ENCODE results near the gene SH3PXD2A.
"Not testable (repeated sequence)": the region's sequence is repeated elsewhere in the genome, so short reads cannot be mapped to it uniquely, and the experiment has no call there.

SH3PXD2A gene

GRCh38 chr10:103776878-103777591 lies 78.3 kb downstream of the SH3PXD2A start:
- FAIRE-seq, result no peak
- DNase-seq (ENCODE audit: extremely low spot score, insufficient read length, low read depth), result no peak

GRCh38 chr10:103775776-103776175 lies 79.6 kb downstream of the SH3PXD2A start:
- FAIRE-seq (no peak), DNase-seq (ENCODE audit: extremely low spot score, insufficient read length, low read depth) (no peak)

DNA sequence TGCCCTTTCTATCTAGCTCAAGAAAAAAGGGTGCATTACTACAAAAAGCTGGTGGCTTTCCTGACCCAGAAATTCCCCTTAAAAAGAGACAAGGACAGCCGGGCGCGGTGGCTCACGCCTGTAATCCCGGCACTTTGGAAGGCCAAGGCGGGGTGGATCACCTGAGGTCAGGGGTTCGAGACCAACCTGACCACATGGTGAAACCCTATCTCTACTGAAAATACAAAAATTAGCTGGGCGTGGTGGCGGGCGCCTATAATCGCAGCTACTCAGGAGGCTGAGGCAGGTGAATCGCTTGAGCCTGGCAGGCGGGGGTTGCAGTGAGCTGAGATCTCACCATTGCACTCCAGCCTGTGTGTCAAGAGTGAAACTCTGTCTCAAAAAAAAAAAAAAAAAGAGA lies 82.5 kb downstream of the SH3PXD2A start:
- FAIRE-seq; DNase-seq (ENCODE audit: extremely low spot score, insufficient read length, low read depth): not testable (repeated sequence)

GRCh38 chr10:103772096-103772845 lies 83.1 kb downstream of the SH3PXD2A start:
- FAIRE-seq (peak; percentile 84), DNase-seq (ENCODE audit: extremely low spot score, insufficient read length, low read depth) (peak; percentile 32)

DNA sequence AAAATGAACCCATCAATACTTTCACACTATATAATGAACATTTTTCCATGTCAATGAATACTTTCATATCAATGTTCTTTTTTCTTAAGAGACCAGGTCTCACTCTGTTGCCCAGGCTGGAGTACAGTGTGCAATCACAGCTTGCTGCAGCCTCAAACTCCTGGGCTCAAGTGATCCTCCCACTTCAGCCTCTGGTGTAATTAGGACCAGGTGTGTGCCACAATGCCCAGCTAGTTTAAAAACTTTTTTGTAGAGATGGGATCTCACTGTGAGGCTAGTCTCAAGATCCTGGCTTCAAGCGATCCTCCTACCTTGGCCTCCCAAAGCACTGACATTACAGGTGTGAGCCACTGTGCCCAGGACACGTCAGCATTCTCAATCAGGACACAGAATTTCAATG lies 85.2 kb downstream of the SH3PXD2A start:
- DNase-seq (ENCODE audit: extremely low spot score, insufficient read length, low read depth) (no peak), FAIRE-seq (no peak)

GRCh38 chr10:103769176-103769575 lies 86.2 kb downstream of the SH3PXD2A start:
- FAIRE-seq (peak; percentile 29), DNase-seq (ENCODE audit: extremely low spot score, insufficient read length, low read depth) (no peak)

DNA sequence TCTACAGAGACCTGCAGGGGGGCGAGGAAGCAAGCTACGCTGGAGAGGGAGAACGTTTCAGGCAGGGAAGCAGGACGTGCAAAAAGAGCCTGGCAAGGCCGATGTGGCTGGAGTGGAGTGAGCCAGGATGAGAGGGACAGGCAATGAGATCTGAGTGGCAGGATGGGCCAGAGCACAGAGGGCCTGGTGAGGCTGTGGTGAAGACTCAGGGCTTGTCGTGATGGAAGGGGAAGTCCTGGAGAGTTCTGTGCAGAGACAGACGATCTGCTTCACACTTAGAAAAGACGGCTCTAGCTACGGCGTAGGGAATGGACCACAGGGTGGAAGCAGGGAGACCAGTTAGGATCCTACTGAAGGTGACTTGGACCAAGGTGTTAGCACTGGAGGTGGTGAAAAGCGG lies 87.0 kb downstream of the SH3PXD2A start:
- DNase-seq (ENCODE audit: extremely low spot score, insufficient read length, low read depth) (no peak), FAIRE-seq (no peak)

- FAIRE-seq (no peak), DNase-seq (ENCODE audit: extremely low spot score, insufficient read length, low read depth) (no peak)
These were observed 87.6 kb downstream of the SH3PXD2A start for GRCh38 chr10:103767756-103768155.

DNA sequence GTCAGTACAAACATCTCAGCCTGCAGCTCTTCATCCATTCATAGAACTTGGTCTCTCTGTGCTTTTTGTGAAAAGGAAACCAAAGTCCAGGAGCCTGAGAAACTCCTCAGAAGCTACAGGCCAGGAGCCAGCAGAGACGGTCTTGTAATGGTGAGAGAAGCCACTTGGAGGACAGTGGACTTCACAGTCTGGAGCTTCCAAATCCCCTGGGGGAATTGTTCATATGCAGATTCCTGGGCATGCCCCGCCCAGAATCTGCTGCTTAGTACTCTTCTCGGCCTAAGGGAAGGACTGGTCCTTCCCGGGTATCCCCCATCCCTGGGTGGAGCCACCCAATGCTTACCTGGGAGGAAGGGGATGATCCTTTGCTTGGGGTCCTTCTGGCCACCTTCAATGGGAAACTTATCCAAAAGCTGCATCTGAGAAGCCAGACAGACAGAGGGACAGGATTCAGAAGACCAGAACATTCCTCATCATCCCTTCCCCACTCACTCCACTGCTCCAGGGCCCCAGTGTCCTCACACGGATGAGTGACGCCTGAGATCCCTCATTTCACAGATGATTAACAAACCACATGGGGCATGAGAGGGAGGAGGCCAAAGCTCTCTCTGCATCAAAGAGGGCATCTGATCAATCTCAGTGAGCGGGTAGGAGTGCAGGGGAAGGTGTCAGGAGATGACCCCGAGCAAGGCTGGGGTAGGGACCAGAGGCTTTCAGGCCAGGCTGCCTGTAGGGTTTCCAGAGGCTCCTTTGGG lies 88.4 kb downstream of the SH3PXD2A start:
- DNase-seq (ENCODE audit: extremely low spot score, insufficient read length, low read depth) (no peak), FAIRE-seq (no peak)

DNA sequence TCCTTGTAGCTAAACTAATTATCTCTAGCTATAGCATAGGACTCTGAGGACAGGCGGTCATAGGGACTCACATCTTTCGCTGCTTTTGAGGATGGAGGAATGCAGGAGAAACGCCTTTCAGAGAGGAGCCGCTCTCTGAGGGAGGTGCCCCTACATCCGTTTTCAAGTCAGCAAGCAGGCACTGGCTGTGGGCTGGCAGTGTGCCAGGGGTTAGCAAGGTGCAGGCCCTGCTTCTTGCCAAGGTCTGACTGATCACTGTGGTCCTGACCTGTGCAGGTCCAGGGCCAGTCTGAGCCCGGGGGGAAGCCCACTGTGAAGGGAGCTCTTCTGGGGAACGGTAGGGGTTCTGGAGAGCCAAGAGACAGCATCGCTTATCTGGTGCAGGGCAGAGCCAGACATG lies 89.4 kb downstream of the SH3PXD2A start:
- no peak for FAIRE-seq
- DNase-seq (ENCODE audit: extremely low spot score, insufficient read length, low read depth), result no peak

DNA sequence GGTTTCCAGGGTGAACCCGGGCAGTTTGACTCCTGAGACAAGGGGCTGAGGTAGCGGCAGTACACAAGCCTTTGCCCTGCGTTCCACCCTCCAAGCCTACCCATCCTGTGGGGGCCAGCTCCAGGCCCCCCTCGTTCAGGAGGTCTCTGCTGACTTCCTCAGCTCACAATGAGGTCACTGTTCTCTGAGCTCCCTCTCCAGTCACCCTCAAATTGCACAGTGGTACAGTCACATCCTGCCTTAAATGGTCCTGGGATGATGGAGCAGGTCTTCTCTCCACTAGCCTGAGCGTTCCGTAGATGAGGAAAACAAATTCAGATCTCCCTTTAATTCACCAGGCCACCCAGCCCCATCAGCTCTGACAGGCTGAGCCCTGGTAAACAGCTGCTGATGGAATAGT lies 90.2 kb downstream of the SH3PXD2A start:
- no peak for DNase-seq (ENCODE audit: extremely low spot score, insufficient read length, low read depth)
- FAIRE-seq, result no peak

DNA sequence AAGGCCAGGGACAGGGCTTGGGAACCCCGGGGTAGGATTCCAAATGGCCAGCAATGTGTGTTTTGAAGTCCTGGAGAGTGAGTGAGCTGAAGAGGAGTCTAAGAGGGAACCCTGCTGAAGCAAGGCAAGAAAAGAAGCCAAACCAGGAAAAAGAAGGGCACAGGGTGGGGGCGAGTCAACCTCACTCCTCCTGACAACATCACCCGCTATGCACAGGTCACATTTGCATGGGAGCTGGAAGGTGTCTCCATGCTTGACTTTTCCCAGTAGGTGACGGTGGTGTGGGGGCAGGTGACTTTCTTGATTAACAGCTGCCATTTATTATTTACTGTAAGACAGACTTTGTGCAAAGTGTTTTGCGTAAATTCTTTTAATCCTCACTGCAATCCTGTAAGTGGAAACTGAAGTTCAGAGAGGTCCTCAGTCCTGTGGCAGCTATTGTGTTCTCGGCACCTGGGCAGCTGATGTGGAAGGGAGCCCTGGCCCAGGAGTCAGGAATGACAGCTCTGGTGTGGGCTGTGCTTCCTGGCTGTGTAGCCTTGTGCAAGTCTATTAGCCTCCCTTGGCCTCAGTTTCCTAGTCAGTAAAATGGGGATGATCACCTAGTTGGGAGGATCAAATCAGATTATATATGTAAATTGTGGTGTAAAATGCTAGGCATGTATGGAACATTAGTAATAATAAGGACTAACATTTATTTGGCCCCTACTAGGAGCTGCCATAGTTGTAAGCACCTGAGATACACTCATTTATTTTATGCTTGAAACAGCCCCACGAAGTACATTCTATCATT lies 90.9 kb downstream of the SH3PXD2A start:
- FAIRE-seq (no peak), DNase-seq (ENCODE audit: extremely low spot score, insufficient read length, low read depth) (no peak)

DNA sequence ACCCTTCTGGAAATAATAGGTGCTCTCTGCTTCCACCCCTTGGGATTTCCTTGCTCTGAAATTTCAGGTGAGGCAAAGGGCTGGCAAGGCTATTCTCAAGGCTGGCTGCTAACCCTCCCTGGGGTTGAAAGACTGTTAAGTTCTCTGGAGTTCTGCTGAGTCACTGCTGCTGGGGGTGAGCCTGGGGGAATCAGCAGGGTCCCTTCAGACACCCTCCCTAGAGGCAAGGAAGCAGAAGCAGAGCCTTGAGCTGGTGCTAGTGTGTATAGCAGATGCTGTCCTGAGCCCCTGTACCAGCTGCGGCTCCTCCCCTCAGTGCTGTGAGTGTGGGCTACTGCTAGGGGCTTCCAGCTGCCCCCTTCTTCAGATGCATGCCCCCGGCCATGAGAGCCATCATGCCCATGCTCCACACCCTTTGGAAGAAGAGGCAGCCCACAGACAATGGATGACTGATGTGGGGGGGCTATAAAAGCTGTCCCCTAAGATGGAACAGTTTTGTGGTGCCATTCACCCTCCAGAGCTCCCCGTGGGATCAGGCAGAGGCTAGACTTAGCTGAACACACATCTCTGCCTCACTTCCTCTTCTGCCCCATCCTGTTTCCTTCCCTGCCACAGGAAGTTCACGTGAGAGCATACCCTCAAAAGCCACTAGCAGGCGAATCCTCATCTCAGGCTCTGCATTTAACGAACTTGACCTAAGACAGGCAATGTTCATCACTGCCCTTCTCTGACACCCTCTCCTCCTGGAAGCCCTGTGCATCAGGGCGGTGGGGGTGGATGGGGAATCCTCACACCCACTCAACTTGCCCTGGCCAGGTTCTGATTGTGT lies 91.8 kb downstream of the SH3PXD2A start:
- DNase-seq (ENCODE audit: extremely low spot score, insufficient read length, low read depth) (no peak), FAIRE-seq (peak; percentile 66)

- DNase-seq (ENCODE audit: extremely low spot score, insufficient read length, low read depth) (no peak), FAIRE-seq (no peak)
These were observed 92.5 kb downstream of the SH3PXD2A start for GRCh38 chr10:103762916-103763315.

GRCh38 chr10:103762162-103762561 lies 93.2 kb downstream of the SH3PXD2A start:
- no peak for DNase-seq (ENCODE audit: extremely low spot score, insufficient read length, low read depth)
- no peak for FAIRE-seq

DNA sequence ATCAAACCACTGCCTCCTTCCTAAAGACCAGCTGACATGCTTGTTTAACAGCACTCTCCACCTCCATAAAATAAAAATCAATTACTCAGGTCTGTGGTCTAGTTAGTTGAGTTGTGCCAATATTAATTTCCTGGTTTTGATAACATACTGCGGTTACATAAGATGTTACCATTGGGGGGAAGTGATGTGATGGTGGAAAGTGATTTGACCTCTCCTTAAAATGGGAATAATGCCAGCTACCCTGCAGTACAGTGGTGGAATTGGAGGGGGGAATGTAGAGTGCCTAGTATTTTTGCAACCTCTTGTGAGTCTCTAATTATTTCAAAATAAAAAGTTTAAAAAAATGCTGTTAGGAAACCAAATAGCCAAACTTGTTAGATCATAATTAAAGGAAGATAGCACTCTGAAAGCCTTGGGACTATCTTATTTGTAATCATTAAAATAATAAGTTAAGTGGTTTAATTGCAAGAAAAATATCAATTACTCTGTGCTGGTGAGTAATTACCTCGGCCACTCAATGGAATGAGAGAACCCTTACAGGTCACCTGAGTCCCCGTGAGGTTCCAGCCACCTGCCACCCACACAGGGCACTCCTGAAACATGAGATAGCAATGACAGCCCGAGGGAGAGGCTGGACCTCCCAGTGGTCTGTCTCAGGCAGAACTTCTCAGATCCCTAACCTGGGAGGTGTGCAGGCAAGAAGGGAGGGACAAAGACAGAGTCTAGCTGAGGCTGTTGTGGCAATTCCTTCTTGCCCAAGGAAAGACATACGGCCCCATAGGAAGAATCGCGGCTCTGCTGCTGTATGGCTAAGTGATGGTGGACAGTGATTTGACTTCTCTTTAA lies 94.1 kb downstream of the SH3PXD2A start:
- no peak for FAIRE-seq
- no peak for DNase-seq (ENCODE audit: extremely low spot score, insufficient read length, low read depth)

DNA sequence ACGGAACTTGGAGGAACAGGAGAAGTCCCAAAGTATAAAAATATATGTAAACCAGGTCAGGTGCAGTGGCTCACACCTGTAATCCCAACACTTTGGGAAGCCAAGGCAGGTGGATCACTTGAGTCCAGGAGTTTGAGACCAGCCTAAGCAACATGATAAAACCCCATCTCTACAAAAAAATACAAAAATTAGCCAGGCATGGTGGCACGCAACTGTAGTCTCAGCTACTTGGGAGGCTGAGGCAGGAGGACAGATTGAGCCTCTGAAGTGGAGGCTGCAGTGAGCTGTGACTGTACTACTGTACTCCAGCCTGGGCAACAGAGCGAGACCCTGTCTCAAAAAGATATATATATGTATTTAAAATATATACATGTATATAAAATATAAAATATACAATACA lies 95.1 kb downstream of the SH3PXD2A start:
- not testable (repeated sequence) for DNase-seq (ENCODE audit: extremely low spot score, insufficient read length, low read depth); FAIRE-seq

GRCh38 chr10:103759100-103759781 lies 96.1 kb downstream of the SH3PXD2A start:
- FAIRE-seq (no peak), DNase-seq (ENCODE audit: extremely low spot score, insufficient read length, low read depth) (no peak)

Data from GM18507 (cell line).